Activated CD8-positive, alpha-beta memory T cell treated with anti-CD3 and anti-CD28 coated beads for 4 hours (primary cell): ENCODE measurements around the gene TMEM164.

Experiments used
- DNase-seq, 2 donors: peaks; one replicate each; pipeline ENCODE4 v3.0.0-alpha.2; 2020; ENCODE audit warnings: low read depth in 2 of 2

TMEM164 gene

DNA sequence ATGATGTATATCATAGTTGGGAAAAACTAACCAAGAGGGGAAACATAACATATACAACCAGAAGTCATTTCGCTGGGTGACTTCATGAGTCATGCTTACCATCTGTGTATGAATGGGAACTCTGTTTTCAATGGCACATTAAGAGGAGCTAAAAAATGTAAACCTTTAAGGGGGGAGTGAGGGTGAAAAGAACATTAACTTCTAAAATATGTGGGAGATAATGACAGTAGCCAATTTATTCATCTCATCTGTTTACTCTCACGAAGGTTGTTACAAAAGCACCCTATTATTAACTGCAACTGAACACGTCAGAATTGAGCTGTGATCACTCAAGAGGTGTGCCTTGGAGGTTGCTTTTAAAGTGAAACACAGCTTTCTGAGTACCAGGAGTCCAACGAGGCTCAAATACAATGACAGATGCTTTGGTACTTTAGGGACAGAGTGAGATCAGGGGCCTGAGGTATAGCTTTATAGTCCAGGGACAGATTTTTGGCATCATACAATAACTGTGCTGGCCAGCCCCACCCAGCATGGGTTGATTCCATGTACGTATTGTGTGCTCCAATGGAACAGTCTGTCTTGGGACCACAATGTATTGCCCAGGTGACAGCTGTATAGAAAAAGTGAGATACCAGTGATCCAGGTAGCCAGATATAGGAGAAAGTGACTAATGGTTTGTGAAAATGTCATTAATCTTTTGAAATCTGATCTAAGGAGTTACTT is 207.7 kb downstream of the TMEM164 start:
- no peak for DNase-seq

- DNase-seq, result no peak
Measured at GRCh38 chrX:110211340-110211739, 208.4 kb downstream of the TMEM164 start.

GRCh38 chrX:110212299-110212698 is 209.4 kb downstream of the TMEM164 start:
- no peak for DNase-seq

GRCh38 chrX:110213183-110213582 is 210.3 kb downstream of the TMEM164 start:
- no peak for DNase-seq

DNA sequence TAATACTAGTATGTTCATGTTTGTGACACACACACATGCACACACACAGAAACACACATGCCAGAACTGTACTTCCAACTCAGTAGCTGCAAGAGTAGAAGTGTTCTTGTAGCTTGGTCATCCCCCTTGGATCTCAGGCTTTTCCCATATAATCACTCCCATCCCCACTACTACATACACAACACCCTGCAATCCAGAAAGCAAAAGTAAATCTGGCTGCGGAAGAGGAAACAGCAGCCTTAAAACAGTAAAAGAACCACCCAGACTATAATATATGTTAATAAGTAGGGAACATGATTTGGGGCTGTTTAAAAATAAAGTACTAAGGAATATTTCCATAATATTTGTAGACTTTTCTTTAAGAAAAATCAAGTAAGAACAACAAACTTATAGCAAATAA is 211.8 kb downstream of the TMEM164 start:
- no peak for DNase-seq

GRCh38 chrX:110215411-110215810 is 212.5 kb downstream of the TMEM164 start:
- no peak for DNase-seq

- DNase-seq, result no peak
Measured at GRCh38 chrX:110216027-110216426, 213.1 kb downstream of the TMEM164 start.

- DNase-seq, result no peak
Measured at GRCh38 chrX:110218591-110218990, 215.7 kb downstream of the TMEM164 start.

DNA sequence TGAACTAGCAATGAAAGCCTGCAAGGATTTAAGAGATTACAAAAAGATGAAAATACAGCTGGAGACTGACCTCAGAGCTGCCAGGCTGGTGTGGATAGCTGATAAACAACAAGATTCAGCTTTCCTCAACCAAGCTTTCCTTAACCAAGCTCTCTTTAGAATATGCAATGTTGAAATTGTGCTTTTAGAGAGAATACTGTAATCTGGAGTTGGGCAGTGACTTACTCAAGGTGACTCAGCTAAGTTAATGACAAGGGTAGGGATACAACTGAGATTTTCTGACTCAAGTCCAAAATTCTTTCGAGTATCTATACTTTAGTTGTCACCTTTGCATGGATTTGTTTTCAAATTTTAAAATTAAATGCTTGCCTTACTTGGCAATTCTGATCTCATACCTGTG is 217.0 kb downstream of the TMEM164 start:
- no peak for DNase-seq

DNA sequence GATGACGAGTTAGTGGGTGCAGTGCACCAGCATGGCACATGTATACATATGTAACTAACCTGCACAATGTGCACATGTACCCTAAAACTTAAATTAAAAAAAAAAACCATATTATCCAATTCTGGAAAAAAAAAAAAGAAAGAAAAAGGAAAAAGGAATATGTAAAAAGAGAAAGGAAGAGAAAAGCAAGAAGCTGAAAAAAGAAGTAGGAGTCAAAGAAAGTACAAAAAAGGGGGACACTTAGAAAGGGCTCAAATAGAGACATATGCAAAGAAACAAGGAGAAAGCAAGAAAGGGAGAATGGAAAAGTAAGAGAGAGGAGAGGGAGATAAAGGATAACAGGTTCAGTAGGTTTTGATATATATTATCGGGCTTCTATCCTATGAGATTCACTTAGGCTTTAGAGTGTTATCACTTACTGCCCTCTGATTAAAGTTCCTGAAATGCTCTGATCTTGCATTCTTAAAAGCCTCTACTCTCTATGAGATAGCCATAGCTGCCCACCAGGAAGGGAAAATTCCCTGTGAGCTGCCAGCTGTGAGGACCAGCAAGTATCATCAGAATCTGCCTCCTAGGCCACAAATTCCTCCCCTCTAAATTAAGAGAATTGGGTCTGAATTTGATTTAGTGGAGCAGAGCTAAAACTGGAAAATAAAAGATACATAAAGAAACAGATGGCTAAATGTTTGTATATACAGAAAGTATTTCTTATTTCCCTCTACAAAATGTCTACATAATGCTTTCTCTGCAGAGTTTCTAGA is 219.8 kb downstream of the TMEM164 start:
- DNase-seq, result no peak

DNA sequence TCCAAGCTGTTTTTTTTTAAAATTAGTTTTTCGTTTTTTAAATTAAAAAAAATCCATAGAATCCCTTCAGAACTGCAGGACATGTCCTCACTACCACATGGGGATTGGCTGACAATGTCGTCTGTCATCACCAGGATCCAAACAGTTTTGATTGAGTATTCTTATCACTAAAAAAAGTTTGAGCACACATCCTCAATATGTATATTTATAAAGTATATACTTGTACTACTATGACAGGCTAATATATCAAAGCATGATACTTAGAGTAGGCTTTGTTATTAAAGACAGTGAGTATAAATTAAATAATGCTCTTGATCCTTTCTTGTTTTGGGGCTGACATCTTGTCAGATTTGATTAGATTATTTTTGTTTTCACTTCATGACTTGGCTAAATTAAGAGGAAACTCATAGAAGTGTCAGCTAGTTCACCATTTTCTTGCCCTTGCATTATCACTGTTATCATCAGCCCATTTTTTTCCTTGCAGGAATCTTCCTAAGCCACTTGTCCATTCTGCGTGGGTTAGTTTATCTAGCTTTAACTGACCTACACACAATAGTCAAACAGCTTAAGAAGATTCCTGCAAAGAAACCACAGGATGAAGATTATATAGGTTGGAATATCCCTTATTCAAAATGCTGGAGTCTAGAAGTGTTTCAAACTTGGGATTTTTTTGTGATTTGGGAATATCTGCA is 222.2 kb downstream of the TMEM164 start:
- no peak for DNase-seq

- DNase-seq, result no peak
Measured at GRCh38 chrX:110226931-110227330, 224.0 kb downstream of the TMEM164 start.
